MM.1S (cell line): ENCODE data around the gene TXK.

Experiments
- EZH2 ChIP-seq: fragments of 300-600 bp; sonication (generic); optimal IDR thresholded peaks from 2 replicates; pipeline ENCODE3; 2017; ENCODE audit warnings: low read depth, mild to moderate bottlenecking, antibody characterized with exemption, low read length, mixed read lengths
- EZH2phosphoT487 ChIP-seq: fragments of 300-600 bp; sonication (generic); IDR thresholded peaks from 2 replicates; pipeline ENCODE4 v1.6.1; 2018; ENCODE audit warnings: antibody characterized with exemption, low read length
- TF ChIP-seq, protein P1 (sequence below): fragments of 300-600 bp; sonication (generic); IDR thresholded peaks from 2 replicates; pipeline ENCODE4 v1.5.1; 2016; ENCODE audit warnings: antibody characterized with exemption, low read length, mixed read lengths

DNA sequence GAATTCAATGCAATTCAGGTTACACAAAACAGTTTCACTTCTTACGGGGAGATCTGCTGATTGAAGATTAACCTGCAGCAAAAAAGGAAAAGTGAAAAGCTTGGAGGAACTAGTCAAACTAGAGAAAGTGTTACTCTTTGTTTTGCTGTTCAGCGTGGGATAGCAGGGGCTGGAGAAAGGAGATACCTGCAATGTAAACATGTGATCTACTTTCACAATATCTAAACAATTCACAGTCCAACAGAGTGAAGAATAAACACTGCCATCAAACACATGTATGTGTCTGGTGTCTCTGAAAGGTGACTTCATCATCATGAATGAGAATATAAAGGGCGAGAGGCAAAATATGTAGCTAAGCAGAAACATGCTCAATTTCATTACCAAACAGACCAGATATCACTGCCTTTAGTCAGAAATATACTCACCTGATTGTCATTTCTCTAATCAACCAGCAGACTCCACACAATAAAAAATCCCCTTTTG is 91.0 kb downstream of the TXK start:
- TF ChIP-seq, protein P1, sequence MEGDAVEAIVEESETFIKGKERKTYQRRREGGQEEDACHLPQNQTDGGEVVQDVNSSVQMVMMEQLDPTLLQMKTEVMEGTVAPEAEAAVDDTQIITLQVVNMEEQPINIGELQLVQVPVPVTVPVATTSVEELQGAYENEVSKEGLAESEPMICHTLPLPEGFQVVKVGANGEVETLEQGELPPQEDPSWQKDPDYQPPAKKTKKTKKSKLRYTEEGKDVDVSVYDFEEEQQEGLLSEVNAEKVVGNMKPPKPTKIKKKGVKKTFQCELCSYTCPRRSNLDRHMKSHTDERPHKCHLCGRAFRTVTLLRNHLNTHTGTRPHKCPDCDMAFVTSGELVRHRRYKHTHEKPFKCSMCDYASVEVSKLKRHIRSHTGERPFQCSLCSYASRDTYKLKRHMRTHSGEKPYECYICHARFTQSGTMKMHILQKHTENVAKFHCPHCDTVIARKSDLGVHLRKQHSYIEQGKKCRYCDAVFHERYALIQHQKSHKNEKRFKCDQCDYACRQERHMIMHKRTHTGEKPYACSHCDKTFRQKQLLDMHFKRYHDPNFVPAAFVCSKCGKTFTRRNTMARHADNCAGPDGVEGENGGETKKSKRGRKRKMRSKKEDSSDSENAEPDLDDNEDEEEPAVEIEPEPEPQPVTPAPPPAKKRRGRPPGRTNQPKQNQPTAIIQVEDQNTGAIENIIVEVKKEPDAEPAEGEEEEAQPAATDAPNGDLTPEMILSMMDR: no peak
- TF ChIP-seq EZH2 (no peak), EZH2phosphoT487 (no peak)
